Right ventricle myocardium superior (tissue), 1 donor: ENCODE measurements around the gene C1GALT1. TPM values are rescaled to one million over a fixed set of nuclear protein-coding genes. Genes with fewer than 3 reads are reported as not detected.

Source experiments
- ATAC-seq: fragments of 200-7000 bp; cut with Tn5 transposase; one replicate; pipeline ENCODE4 v1.9.1; 2020; ENCODE audit warnings: mild to moderate bottlenecking; ENCODE audit not compliant: poor library complexity
- DNase-seq: peaks from one replicate; pipeline ENCODE4 v3.0.0-alpha.2; 2020
- intact Hi-C: fragments of 100-400 bp; cut with DNase I; formaldehyde crosslinking; loops from one replicate; pipeline ENCODE4 v1.11.2; 2022
- total RNA-seq: library from RNA; stranded (reverse); fragmentation: NEBNext Ultra II Directional; extraction: Animal tissue kit (Norgen Biotek cat#: 25700); gene quantifications from one replicate; pipeline ENCODE4 v1.2.1, GENCODE V29; 2021
- donor health status: DM: no; HTN: yes; CAD: no; lungs with severe emphysema.

Gene C1GALT1
- total RNA-seq, 1 donor from 2014 or later, result 14.1 TPM

GRCh38 chr7:7293092-7293491 lies 110.7 kb downstream of the C1GALT1 start:
- ATAC-seq (no peak), DNase-seq (no peak)
- intact Hi-C loops, result no loop called here

- ATAC-seq (no peak), DNase-seq (no peak)
- intact Hi-C loops, result no loop called here
These were observed 112.6 kb downstream of the C1GALT1 start for GRCh38 chr7:7294911-7295310.
